ENCODE results near the gene CYP3A7.
"Not testable (repeated sequence)": the region's sequence is repeated elsewhere in the genome, so short reads cannot be mapped to it uniquely, and the experiment has no call there.

The CYP3A7 gene

GRCh38 chr7:99699946-99700345 is 35.0 kb downstream of the CYP3A7 start:
- no peak for TF ChIP-seq CTCF (IDR thresholded peaks at IDR 0.05; ENCODE audit: control extremely low read depth, extremely low read depth, low read depth, missing control alignments)
- ChIA-PET CTCF (no interaction called here), POLR2A (no interaction called here)
- DNase-seq (ENCODE audit: extremely low spot score) = no peak

GRCh38 chr7:99698867-99699730 is 35.9 kb downstream of the CYP3A7 start:
- POLR2A ChIA-PET; CTCF ChIA-PET; DNase-seq (ENCODE audit: extremely low spot score): not testable (repeated sequence)

- TF ChIP-seq CTCF (IDR thresholded peaks at IDR 0.05; ENCODE audit: control extremely low read depth, extremely low read depth, low read depth, missing control alignments) = no peak
- CTCF ChIA-PET = interaction anchor here (1.4 kb wide), 1 partner anchor 14 kb away, joined by 5 read pairs; no protein-coding TSS in a partner anchor
- POLR2A ChIA-PET = no interaction called here
- no peak for DNase-seq (ENCODE audit: extremely low spot score)
These were observed 40.1 kb downstream of the CYP3A7 start for GRCh38 chr7:99694912-99695304.

- no peak for DNase-seq (ENCODE audit: extremely low spot score)
- no peak for TF ChIP-seq CTCF (IDR thresholded peaks at IDR 0.05; ENCODE audit: control extremely low read depth, extremely low read depth, low read depth, missing control alignments)
- ChIA-PET POLR2A (no interaction called here), CTCF (interaction anchor here (1.4 kb wide), 1 partner anchor 14 kb away, joined by 5 read pairs; no protein-coding TSS in a partner anchor)
These were observed 40.6 kb downstream of the CYP3A7 start for GRCh38 chr7:99694201-99694911.

GRCh38 chr7:99693427-99694200 is 41.4 kb downstream of the CYP3A7 start:
- POLR2A ChIA-PET = no interaction called here
- CTCF ChIA-PET = no interaction called here
- no peak for TF ChIP-seq CTCF (IDR thresholded peaks at IDR 0.05; ENCODE audit: control extremely low read depth, extremely low read depth, low read depth, missing control alignments)
- DNase-seq (ENCODE audit: extremely low spot score) = no peak

GRCh38 chr7:99693100-99693426 is 41.9 kb downstream of the CYP3A7 start:
- CTCF ChIA-PET = interaction anchor here (0.7 to 1.0 kb wide), 2 partner anchors 12 to 144 kb away, joined by 3 read pairs; no protein-coding TSS in a partner anchor
- no peak for TF ChIP-seq CTCF (IDR thresholded peaks at IDR 0.05; ENCODE audit: control extremely low read depth, extremely low read depth, low read depth, missing control alignments)
- POLR2A ChIA-PET = no interaction called here
- DNase-seq (ENCODE audit: extremely low spot score) = no peak

GRCh38 chr7:99692563-99692962 is 42.4 kb downstream of the CYP3A7 start:
- CTCF ChIA-PET = interaction anchor here (0.7 to 1.0 kb wide), 2 partner anchors 13 to 144 kb away, joined by 3 read pairs; no protein-coding TSS in a partner anchor
- POLR2A ChIA-PET; DNase-seq (ENCODE audit: extremely low spot score): not testable (repeated sequence)

- DNase-seq (ENCODE audit: extremely low spot score); CTCF ChIA-PET; POLR2A ChIA-PET: not testable (repeated sequence)
These were observed 43.3 kb downstream of the CYP3A7 start for GRCh38 chr7:99691658-99692057.

GRCh38 chr7:99690918-99691317 is 44.1 kb downstream of the CYP3A7 start:
- POLR2A ChIA-PET; CTCF ChIA-PET; DNase-seq (ENCODE audit: extremely low spot score): not testable (repeated sequence)

GRCh38 chr7:99685871-99686608 is 49.0 kb downstream of the CYP3A7 start:
- POLR2A ChIA-PET; CTCF ChIA-PET; DNase-seq (ENCODE audit: extremely low spot score): not testable (repeated sequence)
